Measurements from ENCODE around the gene NCR3LG1. TPM values are rescaled to one million over a fixed set of nuclear protein-coding genes. Genes with fewer than 3 reads are reported as not detected.

NCR3LG1 gene
- total RNA-seq, 1 donor = 11.7 TPM

DNA sequence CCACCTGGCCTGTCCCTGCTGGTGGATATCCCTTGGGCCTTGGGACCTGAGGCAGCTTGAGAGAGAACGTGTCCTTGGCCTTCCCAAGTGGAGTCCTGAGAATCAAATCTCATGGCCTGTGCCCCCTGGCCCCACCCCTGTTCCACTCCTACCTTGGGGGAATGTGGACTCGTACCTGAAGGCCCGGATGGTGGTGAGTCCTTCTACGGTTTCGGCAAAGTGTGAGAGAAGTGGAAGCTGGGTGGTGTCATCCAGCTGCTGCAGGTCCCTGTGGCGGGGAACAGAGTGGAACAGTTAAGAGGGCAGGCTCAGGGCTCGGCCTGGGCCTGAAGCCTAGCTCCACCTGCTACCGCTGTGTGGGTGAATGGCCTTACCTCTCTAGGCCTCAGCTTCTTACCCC lies 50.9 kb downstream of the NCR3LG1 start:
- no peak overlapping the region for H3K4me3 ChIP-seq (ENCODE audit: low read depth, low read length)
- DNase-seq (ENCODE audit: low read depth) = no peak
- TF ChIP-seq, protein P1, sequence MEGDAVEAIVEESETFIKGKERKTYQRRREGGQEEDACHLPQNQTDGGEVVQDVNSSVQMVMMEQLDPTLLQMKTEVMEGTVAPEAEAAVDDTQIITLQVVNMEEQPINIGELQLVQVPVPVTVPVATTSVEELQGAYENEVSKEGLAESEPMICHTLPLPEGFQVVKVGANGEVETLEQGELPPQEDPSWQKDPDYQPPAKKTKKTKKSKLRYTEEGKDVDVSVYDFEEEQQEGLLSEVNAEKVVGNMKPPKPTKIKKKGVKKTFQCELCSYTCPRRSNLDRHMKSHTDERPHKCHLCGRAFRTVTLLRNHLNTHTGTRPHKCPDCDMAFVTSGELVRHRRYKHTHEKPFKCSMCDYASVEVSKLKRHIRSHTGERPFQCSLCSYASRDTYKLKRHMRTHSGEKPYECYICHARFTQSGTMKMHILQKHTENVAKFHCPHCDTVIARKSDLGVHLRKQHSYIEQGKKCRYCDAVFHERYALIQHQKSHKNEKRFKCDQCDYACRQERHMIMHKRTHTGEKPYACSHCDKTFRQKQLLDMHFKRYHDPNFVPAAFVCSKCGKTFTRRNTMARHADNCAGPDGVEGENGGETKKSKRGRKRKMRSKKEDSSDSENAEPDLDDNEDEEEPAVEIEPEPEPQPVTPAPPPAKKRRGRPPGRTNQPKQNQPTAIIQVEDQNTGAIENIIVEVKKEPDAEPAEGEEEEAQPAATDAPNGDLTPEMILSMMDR (IDR thresholded peaks at IDR 0.05; ENCODE audit: insufficient read depth, low read length) = no peak

DNA sequence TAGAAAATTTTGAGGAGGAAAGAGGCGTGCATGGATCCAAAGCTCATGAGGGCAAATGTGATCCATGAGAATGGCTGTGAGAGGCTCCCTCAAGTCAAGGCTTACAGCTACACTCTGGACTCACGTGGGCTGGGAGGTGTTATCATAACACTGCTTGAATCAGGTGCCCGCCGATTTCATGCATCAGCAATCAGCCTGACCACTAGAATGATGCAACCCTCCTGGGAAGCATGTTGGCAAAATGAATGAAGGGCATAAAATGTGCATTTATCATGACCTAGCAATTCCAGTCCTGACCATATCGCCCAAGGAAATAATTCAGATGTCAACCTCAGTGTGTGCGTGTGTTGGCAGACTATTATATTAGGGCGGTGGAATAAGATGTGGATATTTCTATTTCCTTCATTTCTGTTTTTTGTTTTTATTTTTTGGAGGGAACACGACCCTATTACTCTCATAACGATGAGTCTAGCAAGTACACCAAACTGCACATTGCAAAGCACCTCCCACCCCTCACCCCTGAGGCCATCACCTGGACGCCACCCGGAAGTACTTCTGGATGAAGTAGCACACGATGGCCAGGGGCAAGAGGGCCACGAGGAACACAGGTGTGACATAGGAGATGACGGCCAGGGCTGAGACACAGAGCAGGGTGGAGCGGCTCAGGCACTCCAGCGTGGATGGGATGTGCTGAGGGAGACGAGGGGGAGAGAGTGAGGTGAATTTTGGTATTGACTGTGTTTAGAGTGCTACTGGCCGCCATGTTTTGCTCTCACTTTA lies 52.6 kb downstream of the NCR3LG1 start:
- peak; percentile 39 for DNase-seq (ENCODE audit: low read depth)
- no peak overlapping the region for H3K4me3 ChIP-seq (ENCODE audit: low read depth, low read length)
- TF ChIP-seq, protein P1 (IDR thresholded peaks at IDR 0.05; ENCODE audit: insufficient read depth, low read length) = no peak

DNA sequence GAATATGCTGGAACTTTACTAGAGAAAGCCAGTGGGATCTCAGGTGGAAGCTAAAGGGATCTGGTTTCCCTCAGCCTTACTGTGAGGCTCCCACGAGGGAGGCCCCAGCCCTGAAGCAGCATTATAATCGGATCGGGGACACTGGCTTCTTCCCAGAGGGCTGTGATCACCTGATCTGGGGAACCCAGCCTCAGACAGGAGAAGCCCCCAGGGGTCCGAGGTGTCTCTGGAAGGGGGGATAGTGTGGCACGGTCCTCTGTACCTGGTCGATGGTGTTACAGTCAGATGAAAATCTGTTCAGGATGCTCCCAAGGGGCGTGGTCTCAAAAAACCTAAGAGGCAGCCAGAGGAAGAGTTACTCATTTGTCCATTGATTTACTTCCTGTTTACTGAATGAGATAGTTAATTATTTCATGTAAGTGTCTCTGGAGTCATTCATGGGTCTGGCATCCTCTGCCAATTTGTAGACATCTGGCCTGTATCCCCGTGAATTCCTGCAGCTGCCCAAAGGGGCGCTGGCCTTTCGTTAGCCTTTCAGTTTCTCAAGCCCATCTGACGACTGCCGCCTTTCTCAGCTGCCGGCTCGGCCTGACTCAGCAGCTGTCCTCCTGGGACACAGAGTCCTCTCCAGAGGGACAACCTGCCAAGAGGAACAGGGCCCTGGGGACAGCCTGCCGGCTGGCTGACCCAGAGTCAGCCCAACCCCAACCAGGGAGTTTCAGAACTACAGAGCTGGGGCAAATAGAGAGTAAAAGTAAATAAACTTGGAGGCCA lies 53.8 kb downstream of the NCR3LG1 start:
- TF ChIP-seq, protein P1 (IDR thresholded peaks at IDR 0.05; ENCODE audit: insufficient read depth, low read length) = peak; percentile 20
- DNase-seq (ENCODE audit: low read depth) = peak; percentile 21
- no peak overlapping the region for H3K4me3 ChIP-seq (ENCODE audit: low read depth, low read length)

DNA sequence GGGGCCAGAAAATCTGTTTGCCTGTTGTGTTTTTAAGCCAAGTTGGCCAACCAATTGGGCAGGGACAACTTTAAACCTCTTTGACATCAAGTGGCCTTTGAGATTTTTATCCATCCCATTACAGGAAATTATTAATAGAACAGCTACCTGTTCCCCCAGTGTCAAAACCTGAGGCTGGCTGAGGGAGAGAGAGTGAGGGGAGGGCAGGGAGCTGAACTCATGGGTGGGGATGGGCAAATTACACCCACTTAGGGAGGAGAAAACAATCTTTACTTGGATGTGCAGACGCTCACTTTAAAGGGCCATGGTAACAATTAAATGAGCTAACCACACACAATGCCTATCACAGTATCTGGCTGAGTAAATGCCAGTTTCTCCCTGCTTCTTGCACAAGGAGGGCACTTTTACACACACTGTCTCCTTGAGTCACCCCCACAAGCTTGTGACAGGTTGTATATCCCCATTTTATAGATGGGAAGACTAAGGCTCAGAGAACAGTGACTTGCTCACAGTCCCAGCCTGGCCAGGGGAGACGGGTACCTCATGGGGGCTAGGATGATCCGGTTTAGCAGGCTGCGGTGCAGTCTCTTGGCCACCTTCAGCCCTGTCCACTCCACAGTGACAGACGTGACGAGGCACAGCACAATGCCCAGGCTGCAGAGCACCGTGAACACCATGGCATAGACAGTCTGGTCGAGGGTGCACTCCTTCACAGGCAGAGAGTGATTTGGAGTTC lies 54.6 kb downstream of the NCR3LG1 start:
- DNase-seq (ENCODE audit: low read depth) = no peak
- H3K4me3 ChIP-seq (ENCODE audit: low read depth, low read length) = no peak overlapping the region
- TF ChIP-seq, protein P1 (IDR thresholded peaks at IDR 0.05; ENCODE audit: insufficient read depth, low read length) = no peak

DNA sequence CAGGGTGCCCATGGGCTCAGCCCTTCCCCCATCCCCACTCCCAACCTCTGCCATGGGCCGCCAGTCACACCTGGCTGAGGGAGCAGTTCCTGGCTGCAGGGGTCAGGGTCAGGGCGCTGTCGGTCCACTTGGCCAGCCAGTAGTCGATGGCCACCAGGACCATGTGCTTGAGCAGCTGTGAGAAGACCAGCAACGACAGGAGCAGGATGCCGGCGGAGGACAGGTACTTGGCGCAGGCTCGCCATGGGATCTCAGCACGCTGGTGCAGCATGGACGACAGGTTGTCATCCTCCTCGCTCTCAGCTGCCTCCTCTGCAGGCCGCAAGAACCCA lies 55.2 kb downstream of the NCR3LG1 start:
- no peak for DNase-seq (ENCODE audit: low read depth)
- no peak overlapping the region for H3K4me3 ChIP-seq (ENCODE audit: low read depth, low read length)
- TF ChIP-seq, protein P1 (IDR thresholded peaks at IDR 0.05; ENCODE audit: insufficient read depth, low read length) = no peak

DNA sequence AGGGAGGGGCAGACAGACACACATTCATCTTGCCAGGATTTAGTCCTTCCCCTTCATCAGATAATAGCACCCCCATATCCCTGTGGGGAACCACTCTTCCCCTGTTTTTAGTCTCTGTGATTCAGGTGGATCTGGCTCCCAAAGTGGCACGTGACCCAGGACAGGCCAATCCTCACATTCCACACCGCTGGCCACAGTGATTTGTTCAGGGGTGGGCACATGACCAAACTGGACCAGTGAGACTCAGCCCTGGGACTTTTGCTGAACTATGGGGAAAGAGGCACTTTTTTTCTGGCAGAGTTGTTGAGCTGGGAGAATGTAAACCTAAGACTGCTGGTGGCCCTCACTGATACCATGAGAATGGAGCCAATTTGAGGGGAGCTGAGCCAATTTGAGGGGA lies 56.0 kb downstream of the NCR3LG1 start:
- no peak for DNase-seq (ENCODE audit: low read depth)
- TF ChIP-seq, protein P1 (IDR thresholded peaks at IDR 0.05; ENCODE audit: insufficient read depth, low read length) = no peak
- no peak overlapping the region for H3K4me3 ChIP-seq (ENCODE audit: low read depth, low read length)
